GM19238 (cell line): ENCODE measurements around the gene NOP53.
"Not testable (repeated sequence)": the region's sequence is repeated elsewhere in the genome, so short reads cannot be mapped to it uniquely, and the experiment has no call there.

Experiments used
- DNase-seq: peaks from one replicate; pipeline ENCODE4 v3.0.0; 2011; ENCODE audit warnings: low spot score; ENCODE audit not compliant: insufficient read length

NOP53 gene

DNA sequence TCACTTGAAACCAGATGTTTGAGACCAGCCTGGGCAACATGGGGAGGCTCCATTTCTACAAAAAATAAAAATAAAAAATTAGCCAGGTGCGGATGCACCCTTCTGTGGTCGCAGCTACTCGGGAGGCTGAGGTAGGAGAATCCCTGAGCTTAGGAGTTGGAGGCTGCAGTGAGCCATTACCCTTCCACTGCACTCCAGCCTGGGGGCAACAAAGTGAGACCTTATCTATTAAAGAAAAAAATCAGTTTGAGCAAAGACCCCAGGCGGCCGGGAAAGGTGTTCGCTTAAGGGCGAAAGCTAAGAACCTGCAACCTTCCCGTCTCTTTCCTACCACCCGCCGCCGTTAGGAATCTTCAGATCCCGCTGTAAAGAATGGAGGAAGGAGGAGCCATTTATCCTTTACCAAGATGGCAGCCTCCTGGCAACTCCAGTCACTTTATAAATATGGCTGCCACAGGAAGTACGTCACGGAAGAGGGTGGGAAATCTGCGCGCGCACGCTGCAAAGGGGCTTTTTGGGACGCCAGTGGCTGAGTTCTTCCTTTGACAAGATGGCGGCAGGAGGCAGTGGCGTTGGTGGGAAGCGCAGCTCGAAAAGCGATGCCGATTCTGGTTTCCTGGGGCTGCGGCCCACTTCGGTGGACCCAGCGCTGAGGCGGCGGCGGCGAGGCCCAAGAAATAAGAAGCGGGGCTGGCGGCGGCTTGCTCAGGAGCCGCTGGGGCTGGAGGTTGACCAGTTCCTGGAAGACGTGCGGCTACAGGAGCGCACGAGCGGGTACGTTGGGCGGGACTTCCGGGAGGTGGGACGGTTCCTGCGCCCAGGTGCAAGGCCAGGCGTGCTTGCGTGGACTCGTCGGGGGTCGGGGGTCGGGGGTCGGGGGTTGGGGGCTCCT is at the start of gene NOP53:
TSS of gene NOP53 (plus strand) at position 537 of the 892 bp plus-strand sequence. CDS start at position 551, 14 bp downstream.
- peak; percentile 96 for DNase-seq

DNA sequence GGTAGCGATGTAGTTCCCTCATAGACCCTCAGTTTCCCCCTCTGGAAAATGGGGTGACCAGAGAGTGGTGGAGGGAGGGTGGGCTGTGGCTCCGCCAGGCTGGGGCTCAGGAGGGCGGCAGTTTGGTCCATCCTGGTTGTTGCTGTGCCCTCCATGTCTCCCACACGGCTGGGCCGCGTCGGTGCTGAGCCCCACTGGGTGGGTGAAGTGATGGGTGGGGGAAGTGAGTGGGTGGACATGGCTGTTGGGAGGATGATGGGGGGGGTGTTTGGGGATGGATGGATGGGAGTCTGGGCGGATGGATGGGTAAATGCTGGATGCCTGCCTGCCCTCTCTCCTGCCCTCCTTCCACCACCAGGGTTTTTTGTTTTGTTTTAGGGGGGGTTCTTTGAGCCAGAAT is 48.7 kb upstream of the NOP53 start:
- DNase-seq = no peak

GRCh38 chr19:47697863-47698609 is 47.3 kb upstream of the NOP53 start:
- peak; percentile 72 for DNase-seq

DNA sequence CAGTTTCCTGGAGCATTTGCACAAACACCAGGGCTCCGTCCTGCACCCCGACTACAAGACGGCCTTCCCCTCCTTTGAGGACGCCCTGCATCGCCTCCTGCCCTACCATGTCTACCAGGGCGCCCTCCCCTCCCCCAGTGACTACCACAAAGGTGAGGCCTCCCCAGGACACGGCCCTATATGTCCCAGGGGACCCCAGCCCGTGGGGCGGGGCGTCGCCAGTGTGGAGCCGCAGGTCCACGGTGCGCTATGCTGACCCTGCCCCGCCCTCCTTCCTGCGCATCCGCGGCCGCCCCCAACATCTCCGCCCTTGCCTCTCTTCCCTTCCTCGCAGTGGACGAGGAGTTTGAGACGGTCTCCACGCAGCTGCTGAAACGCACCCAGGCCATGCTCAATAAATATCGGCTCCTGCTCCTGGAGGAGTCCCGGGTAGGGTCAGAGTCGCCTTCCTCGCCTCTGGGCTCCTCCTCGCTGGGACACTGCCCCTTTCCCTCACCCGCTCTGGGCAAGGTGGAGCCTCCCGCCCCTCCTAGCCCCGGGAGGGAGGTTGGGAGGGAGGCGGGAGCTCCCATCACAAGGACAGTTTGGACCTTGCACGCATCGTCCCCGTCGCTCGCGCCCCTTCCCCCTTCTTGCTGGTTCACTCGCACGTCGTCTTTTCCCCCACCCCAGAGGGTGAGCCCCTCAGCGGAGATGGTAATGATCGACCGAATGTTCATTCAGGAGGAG is 46.6 kb upstream of the NOP53 start:
- no peak for DNase-seq

DNA sequence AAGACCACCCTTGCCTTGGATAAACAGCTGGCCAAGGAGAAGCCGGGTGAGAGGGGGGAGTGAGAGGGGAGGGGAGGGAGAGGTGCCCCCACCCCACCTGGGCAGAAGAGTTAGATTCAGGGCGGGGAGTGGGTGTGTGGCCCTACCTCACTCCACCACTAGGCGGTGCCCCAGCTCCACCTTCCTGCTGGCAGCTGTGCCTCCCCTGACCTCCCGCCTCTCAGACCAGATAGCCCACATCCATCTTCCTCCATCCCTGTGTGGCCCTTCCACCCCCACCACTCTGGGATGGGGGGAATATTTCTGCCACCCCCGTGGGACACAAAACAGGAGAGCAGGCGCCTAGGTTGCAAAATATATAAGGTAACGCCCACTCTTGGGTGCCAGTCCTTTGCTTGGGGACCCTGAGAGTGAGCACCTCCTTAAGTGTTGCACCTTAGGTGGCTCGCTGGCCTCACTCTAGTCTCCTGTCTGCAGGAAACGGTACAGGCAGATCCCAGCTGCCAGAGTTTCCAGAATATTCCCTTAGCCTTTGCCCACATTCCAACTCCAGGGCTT is 45.9 kb upstream of the NOP53 start:
- DNase-seq = peak; percentile 71

DNA sequence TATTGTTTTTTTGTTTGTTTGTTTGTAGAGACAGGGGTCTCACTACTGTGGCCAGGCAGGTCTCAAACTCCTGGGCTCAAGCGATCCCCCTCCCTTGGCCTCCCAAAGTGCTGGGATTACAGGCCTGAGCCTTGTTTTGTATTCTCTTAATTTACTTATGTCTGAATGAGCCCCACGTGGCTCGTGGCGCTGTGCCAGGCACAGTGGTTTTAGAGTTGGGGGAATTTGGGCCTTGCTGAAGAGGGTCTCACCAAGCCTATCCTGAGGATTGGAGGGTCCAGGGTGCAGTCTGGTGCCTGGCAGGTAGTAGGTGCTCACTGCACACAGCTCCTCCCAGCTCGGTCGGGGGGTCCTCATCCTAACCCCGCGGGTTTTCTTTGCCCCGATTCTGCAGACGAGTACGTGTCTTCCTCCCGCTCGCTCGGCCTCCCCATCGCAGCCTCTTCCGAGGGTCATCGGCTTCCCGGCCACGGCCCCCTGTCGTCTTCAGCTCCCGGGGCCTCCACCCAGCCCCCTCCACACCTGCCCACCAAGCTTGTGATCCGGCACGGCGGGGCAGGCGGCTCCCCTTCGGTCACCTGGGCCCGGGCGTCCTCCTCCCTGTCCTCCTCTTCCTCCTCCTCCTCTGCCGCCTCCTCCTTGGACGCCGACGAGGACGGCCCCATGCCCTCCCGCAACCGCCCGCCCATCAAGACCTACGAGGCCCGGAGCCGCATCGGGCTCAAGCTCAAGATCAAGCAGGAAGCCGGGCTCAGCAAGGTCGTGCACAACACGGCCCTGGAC is 44.2 kb upstream of the NOP53 start:
- no peak for DNase-seq

- no peak for DNase-seq
These were observed 43.4 kb upstream of the NOP53 start for GRCh38 chr19:47701717-47702552.

- DNase-seq = no peak
These were observed 42.7 kb upstream of the NOP53 start for GRCh38 chr19:47702671-47703070.

GRCh38 chr19:47703301-47703700 is 42.0 kb upstream of the NOP53 start:
- DNase-seq = no peak

DNA sequence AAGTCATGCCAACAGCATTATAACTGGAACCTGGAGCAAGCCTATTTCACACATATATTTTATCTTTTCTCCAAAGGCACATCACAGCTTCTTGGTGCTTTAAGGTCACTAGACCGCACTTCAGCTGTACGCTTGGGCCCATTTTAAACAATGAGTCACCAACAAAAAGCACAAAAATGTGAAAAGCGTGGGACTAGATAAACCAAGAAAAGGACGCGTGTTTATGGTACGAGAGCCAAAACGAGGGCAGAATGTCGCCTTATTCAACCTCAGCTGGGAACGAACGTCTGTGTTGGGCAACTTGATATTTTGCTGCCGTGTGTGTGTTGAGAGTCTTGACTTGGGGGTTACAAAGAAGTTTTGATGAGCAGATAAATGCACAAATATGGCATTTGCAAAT is 41.3 kb upstream of the NOP53 start:
- DNase-seq = no peak

- DNase-seq = no peak
These were observed 40.7 kb upstream of the NOP53 start for GRCh38 chr19:47704656-47705055.

- DNase-seq = peak; percentile 60
These were observed 38.0 kb upstream of the NOP53 start for GRCh38 chr19:47707135-47707925.

DNA sequence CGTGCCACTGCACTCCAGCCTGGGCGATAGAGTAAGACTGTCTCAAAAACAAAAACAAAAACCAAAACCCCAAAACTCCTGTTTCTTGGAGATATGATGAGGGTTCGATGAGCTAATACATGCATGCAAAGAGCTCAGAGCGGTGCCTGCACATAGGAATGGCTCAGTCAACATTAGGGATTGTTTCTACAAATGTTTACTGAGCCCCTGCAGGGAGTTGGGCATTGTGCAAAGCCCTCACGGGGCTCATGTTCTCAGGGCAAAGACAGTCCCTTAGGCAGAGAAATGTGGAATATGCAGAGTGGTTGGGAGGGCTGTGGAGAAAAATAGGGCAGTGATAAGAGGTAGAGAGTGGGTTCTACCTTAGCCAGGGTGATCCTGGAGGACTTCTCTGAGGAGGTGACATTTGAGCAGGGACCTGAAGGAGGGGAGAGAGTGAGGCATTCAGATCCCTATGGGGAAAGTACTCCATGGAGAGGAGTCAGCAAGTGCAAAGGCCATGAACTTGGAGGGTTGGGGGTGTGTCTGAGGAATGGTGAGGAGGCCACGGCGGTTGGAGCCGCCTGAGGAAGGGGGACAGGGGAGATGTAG is 33.6 kb upstream of the NOP53 start:
- DNase-seq = no peak

GRCh38 chr19:47713046-47714021 is 32.0 kb upstream of the NOP53 start, which contains the start of gene EHD2:
Gene EHD2, plus strand, starts transcription at chr19:47713422. Its CDS starts 3,191 bp downstream, at chr19:47716613.
- DNase-seq = peak; percentile 42

DNA sequence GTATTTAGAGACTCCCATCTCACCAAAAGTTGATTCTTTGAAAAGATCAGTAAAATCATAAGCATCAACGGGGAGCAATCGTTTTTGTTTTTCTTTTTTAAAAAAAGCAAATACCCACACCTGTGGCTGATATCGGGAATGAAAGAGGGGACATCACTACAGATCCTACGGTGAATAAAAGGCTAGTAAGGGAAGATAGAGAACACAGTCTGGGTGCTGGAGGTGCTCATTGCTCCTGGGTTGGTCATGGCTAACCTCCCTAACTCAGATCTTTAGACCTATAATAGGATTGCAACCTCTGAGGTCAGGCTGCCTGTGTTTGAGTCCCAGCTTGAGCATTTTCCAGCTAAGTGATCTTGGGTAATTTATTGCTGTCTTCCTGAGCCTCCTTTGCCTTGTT is 31.0 kb upstream of the NOP53 start:
- no peak for DNase-seq

GRCh38 chr19:47714855-47715254 is 30.5 kb upstream of the NOP53 start:
- DNase-seq = not testable (repeated sequence)

DNA sequence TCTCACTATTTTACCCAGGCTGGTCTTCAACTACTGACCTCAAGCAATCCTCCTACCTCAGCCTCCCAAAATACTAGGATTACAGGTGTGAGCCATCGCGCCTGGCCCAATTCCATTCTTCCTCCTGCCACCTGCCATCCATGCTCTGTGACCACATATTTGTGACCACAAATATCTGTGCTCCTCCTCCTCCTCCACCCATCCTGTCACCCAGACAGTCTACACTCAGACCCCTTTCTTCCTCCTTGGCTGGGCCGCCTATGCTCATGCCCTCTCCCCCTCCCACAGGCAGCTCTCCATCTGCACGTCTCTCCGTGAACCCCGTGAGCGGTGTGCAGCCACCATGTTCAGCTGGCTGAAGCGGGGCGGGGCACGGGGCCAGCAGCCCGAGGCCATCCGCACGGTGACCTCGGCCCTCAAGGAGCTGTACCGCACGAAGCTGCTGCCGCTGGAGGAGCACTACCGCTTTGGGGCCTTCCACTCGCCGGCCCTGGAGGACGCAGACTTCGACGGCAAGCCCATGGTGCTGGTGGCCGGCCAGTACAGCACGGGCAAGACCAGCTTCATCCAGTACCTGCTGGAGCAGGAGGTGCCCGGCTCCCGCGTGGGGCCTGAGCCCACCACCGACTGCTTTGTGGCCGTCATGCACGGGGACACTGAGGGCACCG is 28.9 kb upstream of the NOP53 start:
- DNase-seq = no peak
